Ectodermal cell (in vitro differentiated cells): Measurements from ENCODE around the gene LYZL6.

Source experiments
- H3K27ac ChIP-seq: 2 replicates; pipeline ENCODE4 v1.7.0; 2013; ENCODE audit warnings: mild to moderate bottlenecking, low read depth, low read length; ENCODE audit not compliant: insufficient read depth, poor library complexity, severe bottlenecking
- H3K27me3 ChIP-seq: 2 replicates; pipeline ENCODE4 v1.7.0; 2013; ENCODE audit warnings: mild to moderate bottlenecking, low read length; ENCODE audit not compliant: insufficient read depth, control insufficient read depth, poor library complexity, severe bottlenecking
- H3K36me3 ChIP-seq: one replicate; pipeline ENCODE4 v1.7.0; 2013; ENCODE audit warnings: low read length; ENCODE audit not compliant: control insufficient read depth, insufficient read depth
- H3K4me1 ChIP-seq: one replicate; pipeline ENCODE4 v1.7.0; 2013; ENCODE audit warnings: low read length; ENCODE audit not compliant: control insufficient read depth, insufficient read depth
- H3K4me3 ChIP-seq: 2 replicates; pipeline ENCODE4 v1.7.0; 2013; ENCODE audit warnings: low read depth, low read length, control low read depth; ENCODE audit not compliant: insufficient read depth
- H3K9me3 ChIP-seq: 2 replicates; pipeline ENCODE4 v1.7.0; 2013; ENCODE audit warnings: mild to moderate bottlenecking, low read length, moderate library complexity; ENCODE audit not compliant: control insufficient read depth
- WGBS, 2 experiments: methylation state at CpG; one replicate each; pipeline ENCODE4 v1.1.7; 2013; ENCODE audit warnings: missing lambda C conversion rate in 2 of 2; 5-methylcytosine and 5-hydroxymethylcytosine counted together

The LYZL6 gene

GRCh38 chr17:35973333-35974260 is 30.1 kb upstream of the LYZL6 start:
- H3K27me3 ChIP-seq, result no peaks in the 10 kb centered on the region
- H3K4me3 ChIP-seq, result no peak overlapping the region
- H3K4me1 ChIP-seq, result no peaks in the 10 kb centered on the region
- H3K9me3 ChIP-seq, result no peaks in the 10 kb centered on the region
- no peak overlapping the region for H3K27ac ChIP-seq
- H3K36me3 ChIP-seq, result no peaks in the 10 kb centered on the region
- 89 to 93% methylated on average over 10 of the region's 10 CpGs for WGBS, 2 experiments

GRCh38 chr17:35972945-35973332 is 29.4 kb upstream of the LYZL6 start:
- WGBS, 2 experiments, result 91 to 94% methylated on average over 4 of the region's 4 CpGs
- Histone ChIP-seq H3K27me3 (no peaks in the 10 kb centered on the region), H3K36me3 (no peaks in the 10 kb centered on the region), H3K4me3 (no peak overlapping the region), H3K4me1 (no peaks in the 10 kb centered on the region), H3K27ac (no peak overlapping the region), H3K9me3 (no peaks in the 10 kb centered on the region)

- Histone ChIP-seq H3K4me3 (no peak overlapping the region), H3K27me3 (no peaks in the 10 kb centered on the region), H3K36me3 (no peaks in the 10 kb centered on the region), H3K27ac (no peak overlapping the region), H3K9me3 (no peaks in the 10 kb centered on the region), H3K4me1 (no peaks in the 10 kb centered on the region)
- WGBS, 2 experiments, result 94 to 95% methylated on average over 6 of the region's 6 CpGs
Observed at GRCh38 chr17:35972535-35972934, 29.0 kb upstream of the LYZL6 start.

GRCh38 chr17:35972066-35972465 is 28.6 kb upstream of the LYZL6 start:
- 87 to 100% methylated on average over 1 of the region's 1 CpG for WGBS, 2 experiments

GRCh38 chr17:35969558-35970380 is 26.3 kb upstream of the LYZL6 start:
- H3K9me3 ChIP-seq, result no peaks in the 10 kb centered on the region
- no peak overlapping the region for H3K4me3 ChIP-seq
- no peaks in the 10 kb centered on the region for H3K27me3 ChIP-seq
- no peaks in the 10 kb centered on the region for H3K36me3 ChIP-seq
- no peaks in the 10 kb centered on the region for H3K4me1 ChIP-seq
- H3K27ac ChIP-seq, result no peak overlapping the region
- WGBS, 2 experiments, result 59 to 62% methylated on average over 8 of the region's 8 CpGs

More at GRCh38 chr17:35972066-35972465, 28.6 kb upstream of the LYZL6 start:
- Histone ChIP-seq H3K27ac (no peak overlapping the region), H3K27me3 (no peaks in the 10 kb centered on the region), H3K4me1 (no peaks in the 10 kb centered on the region), H3K36me3 (no peaks in the 10 kb centered on the region), H3K4me3 (no peak overlapping the region), H3K9me3 (no peaks in the 10 kb centered on the region)

GRCh38 chr17:35968520-35969054 is 25.1 kb upstream of the LYZL6 start:
- Histone ChIP-seq H3K36me3 (no peaks in the 10 kb centered on the region), H3K9me3 (no peaks in the 10 kb centered on the region), H3K27me3 (no peaks in the 10 kb centered on the region), H3K4me1 (no peaks in the 10 kb centered on the region), H3K27ac (no peak overlapping the region), H3K4me3 (no peak overlapping the region)
- WGBS, 2 experiments, result 88 to 89% methylated on average over 10 of the region's 10 CpGs

GRCh38 chr17:35965272-35965671 is 21.8 kb upstream of the LYZL6 start:
- Histone ChIP-seq H3K9me3 (no peaks in the 10 kb centered on the region), H3K36me3 (no peaks in the 10 kb centered on the region), H3K27me3 (no peaks in the 10 kb centered on the region), H3K27ac (no peak overlapping the region), H3K4me1 (no peaks in the 10 kb centered on the region), H3K4me3 (no peak overlapping the region)
- WGBS, 2 experiments, result 95% methylated on average over 7 of the region's 7 CpGs

GRCh38 chr17:35963663-35964062 is 20.1 kb upstream of the LYZL6 start:
- 95 to 96% methylated on average over 6 of the region's 6 CpGs for WGBS, 2 experiments
- Histone ChIP-seq H3K4me3 (no peak overlapping the region), H3K36me3 (no peaks in the 10 kb centered on the region), H3K27me3 (no peaks in the 10 kb centered on the region), H3K9me3 (no peaks in the 10 kb centered on the region), H3K4me1 (no peaks in the 10 kb centered on the region), H3K27ac (no peak overlapping the region)

GRCh38 chr17:35953720-35954119 is 10.2 kb upstream of the LYZL6 start:
- H3K9me3 ChIP-seq, result no peaks in the 10 kb centered on the region
- H3K27me3 ChIP-seq, result no peaks in the 10 kb centered on the region
- no peak overlapping the region for H3K4me3 ChIP-seq
- no peaks in the 10 kb centered on the region for H3K4me1 ChIP-seq
- H3K27ac ChIP-seq, result no peak overlapping the region
- H3K36me3 ChIP-seq, result no peaks in the 10 kb centered on the region
- 58 to 63% methylated on average over 7 of the region's 7 CpGs for WGBS, 2 experiments

GRCh38 chr17:35949401-35949800 is 5.9 kb upstream of the LYZL6 start:
- whole genome bisulfite sequencing, 2 experiments, result 93% methylated on average over 3 of the region's 3 CpGs
- no peaks in the 10 kb centered on the region for H3K4me1 ChIP-seq
- H3K27ac ChIP-seq, result no peak overlapping the region
- H3K4me3 ChIP-seq, result no peak overlapping the region
- no peaks in the 10 kb centered on the region for H3K36me3 ChIP-seq
- no peaks in the 10 kb centered on the region for H3K9me3 ChIP-seq
- H3K27me3 ChIP-seq, result no peaks in the 10 kb centered on the region
